Measurements from ENCODE around the gene ACTN2.

Gene ACTN2

GRCh38 chr1:236766506-236766905, 80.2 kb downstream of the ACTN2 start:
- no peak for DNase-seq (ENCODE audit: low read depth in 2 of 3, low spot score in 1 of 3)

GRCh38 chr1:236767276-236767675, 81.0 kb downstream of the ACTN2 start:
- no peak for DNase-seq (ENCODE audit: low read depth in 2 of 3, low spot score in 1 of 3)

GRCh38 chr1:236768601-236769000, 82.3 kb downstream of the ACTN2 start:
- DNase-seq (ENCODE audit: low read depth in 2 of 3, low spot score in 1 of 3), result no peak

GRCh38 chr1:236773919-236774318, 87.6 kb downstream of the ACTN2 start:
- no peak for DNase-seq (ENCODE audit: low read depth in 2 of 3, low spot score in 1 of 3)

GRCh38 chr1:236774926-236775325, 88.6 kb downstream of the ACTN2 start:
- no peak for DNase-seq (ENCODE audit: low read depth in 2 of 3, low spot score in 1 of 3)

- no peak for DNase-seq (ENCODE audit: low read depth in 2 of 3, low spot score in 1 of 3)
These were observed 93.0 kb downstream of the ACTN2 start for GRCh38 chr1:236779312-236779711.

- DNase-seq (ENCODE audit: low read depth in 2 of 3, low spot score in 1 of 3), result no peak
These were observed 99.2 kb downstream of the ACTN2 start for GRCh38 chr1:236785477-236785876.

GRCh38 chr1:236786453-236786852, 100.2 kb downstream of the ACTN2 start:
- no peak for DNase-seq (ENCODE audit: low read depth in 2 of 3, low spot score in 1 of 3)

- no peak for DNase-seq (ENCODE audit: low read depth in 2 of 3, low spot score in 1 of 3)
These were observed 108.3 kb downstream of the ACTN2 start for GRCh38 chr1:236794585-236795034.

- DNase-seq (ENCODE audit: low read depth in 2 of 3, low spot score in 1 of 3), result peak; percentile 93 to 97 (median 95)
These were observed 108.9 kb downstream of the ACTN2 start, which contains the start of gene MTR for GRCh38 chr1:236795035-236795756. TSS of gene MTR (plus strand) at chr1:236795292. CDS start at chr1:236795704, 412 bp downstream.

GRCh38 chr1:236795757-236796667, 109.7 kb downstream of the ACTN2 start:
- DNase-seq (ENCODE audit: low read depth in 2 of 3, low spot score in 1 of 3), result peak; percentile 57 to 73 (median 59)

- DNase-seq (ENCODE audit: low read depth in 2 of 3, low spot score in 1 of 3), result no peak
These were observed 112.7 kb downstream of the ACTN2 start for GRCh38 chr1:236799001-236799400.

- DNase-seq (ENCODE audit: low read depth in 2 of 3, low spot score in 1 of 3), result no peak
These were observed 113.8 kb downstream of the ACTN2 start for GRCh38 chr1:236800002-236800620.

GRCh38 chr1:236800623-236801022, 114.3 kb downstream of the ACTN2 start:
- no peak for DNase-seq (ENCODE audit: low read depth in 2 of 3, low spot score in 1 of 3)

- DNase-seq (ENCODE audit: low read depth in 2 of 3, low spot score in 1 of 3), result no peak
These were observed 116.0 kb downstream of the ACTN2 start for GRCh38 chr1:236802264-236802663.

- DNase-seq (ENCODE audit: low read depth in 2 of 3, low spot score in 1 of 3), result no peak
These were observed 120.3 kb downstream of the ACTN2 start for GRCh38 chr1:236806634-236807033.

GRCh38 chr1:236808005-236808404, 121.7 kb downstream of the ACTN2 start:
- no peak for DNase-seq (ENCODE audit: low read depth in 2 of 3, low spot score in 1 of 3)

GRCh38 chr1:236808564-236809130, 122.3 kb downstream of the ACTN2 start:
- no peak for DNase-seq (ENCODE audit: low read depth in 2 of 3, low spot score in 1 of 3)

- DNase-seq (ENCODE audit: low read depth in 2 of 3, low spot score in 1 of 3), result no peak
These were observed 122.8 kb downstream of the ACTN2 start for GRCh38 chr1:236809148-236809547.

GRCh38 chr1:236810018-236810417, 123.7 kb downstream of the ACTN2 start:
- DNase-seq (ENCODE audit: low read depth in 2 of 3, low spot score in 1 of 3), result no peak

GRCh38 chr1:236812334-236813030, 126.2 kb downstream of the ACTN2 start:
- no peak for DNase-seq (ENCODE audit: low read depth in 2 of 3, low spot score in 1 of 3)

Measured in stimulated activated CD4-positive, alpha-beta T cell treated with anti-CD3 and anti-CD28 coated beads, Interleukin-12 subunit alpha, Interleukin-12 subunit beta, amount 100 ng/mL, for 48 hours (primary cell).